GM10847 (cell line): ENCODE results near the gene RTP3.

Experiments used
- POLR2A ChIP-seq: IDR thresholded peaks from 2 replicates; pipeline ENCODE4 v1.6.1; 2011; ENCODE audit not compliant: insufficient read length; ENCODE audit errors: extremely low read depth

Gene RTP3

GRCh38 chr3:46517016-46517783, 19.4 kb downstream of the RTP3 start:
- TF ChIP-seq POLR2A = no peak

DNA sequence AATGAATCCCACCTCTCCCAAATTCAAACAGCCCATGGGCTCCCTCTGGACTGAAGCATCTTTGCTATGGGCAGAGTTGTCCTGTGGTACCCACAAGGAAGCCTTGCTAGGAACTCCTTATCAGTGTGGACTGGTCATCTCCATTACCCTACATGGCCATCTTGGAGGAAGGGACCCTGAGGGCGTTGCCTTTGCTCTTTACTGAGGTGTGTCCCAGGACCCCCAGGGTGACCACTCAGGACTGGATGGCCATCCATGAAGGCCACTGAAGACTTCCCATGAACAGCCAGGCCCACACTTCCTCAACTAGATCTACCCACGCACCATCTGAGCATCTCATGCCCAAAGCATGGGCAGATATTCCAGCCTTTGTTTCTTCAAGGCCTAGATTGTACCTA, 20.0 kb downstream of the RTP3 start:
- no peak for TF ChIP-seq POLR2A

- no peak for TF ChIP-seq POLR2A
These were observed 22.2 kb downstream of the RTP3 start for GRCh38 chr3:46519952-46520351.

DNA sequence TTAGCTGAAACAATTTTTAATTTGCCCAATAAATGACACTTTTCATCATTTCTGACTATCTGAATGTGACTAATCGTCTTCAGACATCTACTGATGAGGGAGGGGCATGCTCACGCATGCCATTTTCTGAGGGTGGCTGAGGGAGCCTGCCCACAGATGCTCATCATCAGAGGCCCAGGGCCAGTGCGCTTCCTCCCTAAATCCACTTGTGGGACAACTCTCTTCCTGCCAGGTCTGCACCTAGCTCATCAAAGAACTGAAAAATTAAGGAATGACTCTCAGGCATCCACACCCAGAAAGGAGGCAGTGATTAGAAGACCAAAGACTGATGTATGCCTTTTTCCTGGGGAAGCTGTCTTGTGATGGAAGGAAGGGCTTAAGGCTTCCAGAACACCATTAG, 22.8 kb downstream of the RTP3 start:
- no peak for TF ChIP-seq POLR2A

DNA sequence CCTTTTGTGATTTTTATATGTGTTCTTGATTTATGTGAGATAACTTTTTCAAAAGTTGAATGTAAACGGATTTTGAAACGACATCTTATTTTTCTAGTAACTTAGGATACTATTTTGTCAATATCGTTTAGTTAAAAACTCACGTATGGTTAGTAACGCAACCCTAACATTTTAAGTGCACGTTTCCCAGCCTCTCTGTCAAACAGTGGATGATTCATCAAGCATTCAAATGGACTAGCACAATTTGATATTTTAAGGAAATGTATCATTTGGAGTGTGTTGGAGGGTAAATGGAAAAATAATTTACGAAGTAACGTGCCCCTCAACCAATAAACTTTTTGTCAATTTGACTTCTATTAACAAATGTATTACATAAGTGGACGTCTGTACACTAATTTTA, 23.3 kb downstream of the RTP3 start:
- TF ChIP-seq POLR2A = no peak

GRCh38 chr3:46523556-46523955, 25.8 kb downstream of the RTP3 start:
- no peak for TF ChIP-seq POLR2A

GRCh38 chr3:46524008-46524407, 26.2 kb downstream of the RTP3 start:
- TF ChIP-seq POLR2A = no peak

GRCh38 chr3:46524832-46525231, 27.1 kb downstream of the RTP3 start:
- no peak for TF ChIP-seq POLR2A

DNA sequence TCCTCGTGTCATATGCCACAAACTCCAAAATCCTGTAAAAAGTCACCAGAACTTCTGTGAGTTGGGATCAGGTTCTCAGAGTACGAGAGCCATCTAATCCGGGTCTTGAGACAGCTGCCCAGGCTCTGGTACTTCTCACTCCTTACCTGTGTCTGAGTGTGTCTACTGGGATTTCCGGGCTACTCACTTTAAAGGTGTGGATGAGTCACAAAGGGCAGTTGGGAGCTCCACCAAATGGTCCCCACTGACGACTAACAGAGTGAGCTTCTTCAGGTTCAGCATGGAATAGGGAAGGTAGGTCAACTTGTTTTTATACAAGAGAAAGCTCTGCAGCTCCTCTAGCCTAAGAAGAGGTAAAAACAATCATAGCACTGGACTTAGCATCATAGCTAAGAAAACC, 29.5 kb downstream of the RTP3 start:
- no peak for TF ChIP-seq POLR2A

DNA sequence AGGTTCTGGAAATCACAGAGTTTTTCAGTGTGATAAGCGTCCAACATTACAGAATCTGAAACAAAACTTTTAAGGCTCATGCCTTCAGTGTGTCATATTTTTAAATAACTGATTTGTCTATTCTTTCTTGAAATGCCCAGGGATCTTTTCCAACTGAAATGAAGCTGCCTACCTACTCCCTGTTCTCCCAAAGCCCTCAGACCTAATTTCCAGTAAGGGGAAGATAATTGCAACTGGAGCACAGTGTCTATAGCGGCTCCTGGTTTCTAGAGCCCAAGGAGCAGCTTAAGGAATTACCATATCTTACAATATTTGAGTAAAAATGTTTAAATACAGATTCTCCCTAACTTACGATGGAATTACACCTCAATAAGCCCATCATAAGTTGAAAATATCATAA, 35.3 kb downstream of the RTP3 start:
- no peak for TF ChIP-seq POLR2A

DNA sequence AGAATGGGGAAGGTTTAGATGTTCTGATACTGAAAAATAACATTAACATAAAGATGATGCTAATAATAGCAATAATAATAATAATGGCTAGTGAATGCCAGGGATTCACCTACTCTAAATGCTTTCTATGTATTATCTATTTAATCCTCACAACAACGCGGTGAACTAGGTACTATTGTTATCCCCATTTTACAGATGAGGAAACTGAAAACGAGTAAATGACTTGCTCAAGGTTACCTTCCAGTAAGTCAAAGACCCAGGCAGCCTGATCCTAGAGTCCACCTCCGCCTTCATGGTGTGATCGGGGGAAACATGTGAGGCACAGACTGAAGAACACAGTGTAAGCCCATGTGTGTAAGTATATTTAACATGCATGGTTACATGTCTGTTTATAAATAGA, 38.0 kb downstream of the RTP3 start:
- TF ChIP-seq POLR2A = no peak

DNA sequence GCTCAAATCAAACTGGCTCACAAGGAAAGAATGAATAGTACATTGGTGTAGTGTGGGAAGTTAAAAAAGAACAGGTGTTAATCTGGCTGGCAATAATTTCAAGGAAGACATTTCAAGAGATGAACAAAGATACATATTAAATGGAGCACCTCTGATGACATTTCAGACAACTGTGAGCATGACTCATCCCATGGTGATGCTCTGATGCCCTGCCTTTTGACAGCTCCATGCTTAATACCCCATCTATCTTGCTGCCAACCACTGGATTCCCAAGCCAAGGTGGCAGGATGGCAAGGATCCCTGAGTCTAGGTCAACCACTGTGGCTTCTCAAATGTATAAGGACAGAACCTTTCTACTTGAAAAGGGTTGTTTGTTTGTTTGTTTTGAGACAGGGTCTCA, 39.0 kb downstream of the RTP3 start:
- no peak for TF ChIP-seq POLR2A

- TF ChIP-seq POLR2A = no peak
These were observed 39.5 kb downstream of the RTP3 start for GRCh38 chr3:46537316-46537715.

GRCh38 chr3:46537779-46538178, 40.0 kb downstream of the RTP3 start:
- no peak for TF ChIP-seq POLR2A

DNA sequence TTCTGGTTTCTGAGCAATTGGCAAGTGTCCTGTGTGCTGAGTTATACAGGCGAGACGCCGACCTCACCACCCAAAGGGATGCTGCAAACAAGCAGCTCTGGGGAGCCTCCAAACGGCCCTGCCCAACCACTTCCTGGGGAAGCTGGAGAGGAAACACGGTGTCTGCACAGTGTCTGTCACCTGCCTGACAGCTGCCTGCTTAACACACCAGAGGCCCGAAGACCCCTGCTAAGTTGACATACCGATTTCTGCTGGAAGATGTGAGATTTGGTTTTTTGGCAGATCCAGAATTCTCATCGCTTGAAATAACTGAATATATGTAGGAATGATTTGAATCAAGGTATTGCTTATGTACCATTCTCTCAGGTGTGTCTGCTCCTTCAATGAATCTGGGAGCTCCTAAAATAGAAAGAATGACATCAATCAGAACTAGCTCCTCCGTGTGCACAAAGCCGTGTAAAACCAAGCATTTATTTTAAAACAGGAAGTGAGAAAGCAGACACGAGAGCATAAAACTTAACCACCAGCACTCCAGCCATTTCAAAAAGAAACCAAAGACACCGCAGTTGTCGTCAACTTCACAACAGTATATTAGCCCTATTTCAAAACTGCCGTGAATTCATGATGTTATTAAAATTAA, 41.1 kb downstream of the RTP3 start:
- TF ChIP-seq POLR2A = no peak

- TF ChIP-seq POLR2A = no peak
These were observed 41.7 kb downstream of the RTP3 start for GRCh38 chr3:46539443-46540005.

DNA sequence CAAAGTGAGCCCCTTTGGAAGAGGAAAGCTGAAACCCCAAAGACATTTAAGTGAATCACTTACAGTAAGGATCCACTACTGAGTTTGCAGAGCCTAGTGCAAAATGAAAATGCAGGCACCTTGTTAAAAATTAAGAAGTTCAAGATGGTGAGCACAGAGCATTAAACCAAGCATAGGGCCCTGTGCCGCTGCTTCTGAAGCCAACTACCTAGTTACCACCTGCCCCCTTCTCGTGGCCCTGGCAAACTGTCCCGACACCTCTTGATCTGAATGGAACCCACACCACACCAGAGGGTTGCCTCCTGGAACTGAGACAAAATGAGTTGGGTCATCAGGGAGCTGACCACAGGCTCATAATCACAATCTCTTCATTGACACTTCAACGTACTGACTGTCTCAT, 42.8 kb downstream of the RTP3 start:
- no peak for TF ChIP-seq POLR2A

DNA sequence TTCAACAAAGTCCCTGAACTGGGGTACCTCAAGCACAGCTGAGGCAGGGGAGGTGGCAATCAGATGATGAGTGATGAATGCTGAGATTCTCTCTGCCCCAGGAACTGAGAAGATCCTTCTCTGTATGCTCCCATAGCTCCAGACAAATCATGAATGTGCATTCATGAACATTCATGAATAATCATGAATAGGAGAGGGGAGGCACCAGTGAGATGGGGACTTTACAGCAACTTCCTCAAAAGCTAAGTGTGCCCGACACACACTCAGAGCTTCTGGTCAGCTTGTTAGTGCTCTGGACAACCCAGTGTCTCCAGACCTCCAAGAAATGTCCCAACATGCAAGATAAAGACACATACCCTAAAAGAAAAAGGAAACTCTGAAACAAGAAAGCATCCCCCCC, 44.1 kb downstream of the RTP3 start:
- no peak for TF ChIP-seq POLR2A
